CD4-positive, alpha-beta memory T cell (primary cell): ENCODE results near the gene ZNF101. TPM values are rescaled to one million over a fixed set of nuclear protein-coding genes. Genes with fewer than 3 reads are reported as not detected.
A peak's percentile ranks its signal among the peaks of the same experiment; 100 is the strongest.
"Not testable (repeated sequence)": the region's sequence is repeated elsewhere in the genome, so short reads cannot be mapped to it uniquely, and the experiment has no call there.

ENCODE experiments used
- CTCF ChIA-PET: fragments of 350-600 bp; sonication (Branson Sonifier 250); formaldehyde crosslinking; loops from one replicate; lab custom pipeline; 2021; ENCODE audit warnings: inconsistent platforms; ENCODE audit not compliant: partially characterized antibody; lab: Charles Lee
- POLR2A ChIA-PET: fragments of 350-600 bp; sonication (Branson Sonifier 250); formaldehyde crosslinking; loops from one replicate; lab custom pipeline; 2021; ENCODE audit not compliant: partially characterized antibody; lab: Charles Lee
- DNase-seq, 5 donors: peaks; one replicate each; pipeline versions ENCODE4 v3.0.0 to v3.0.0-alpha.2; 2020 to 2022; ENCODE audit warnings: mixed read lengths in 1 of 5
- H3K27ac ChIP-seq: one replicate; pipeline ENCODE4 v1.7.0; 2013; ENCODE audit warnings: low read depth, low read length
- H3K27me3 ChIP-seq: 2 replicates; pipeline ENCODE4 v1.7.0; 2013; ENCODE audit warnings: mild to moderate bottlenecking, low read length, moderate library complexity; ENCODE audit not compliant: insufficient read depth
- H3K36me3 ChIP-seq: 2 replicates; pipeline ENCODE4 v1.7.0; 2013; ENCODE audit warnings: mild to moderate bottlenecking, low read length, moderate library complexity; ENCODE audit not compliant: insufficient read depth
- H3K4me1 ChIP-seq: 2 replicates; pipeline ENCODE4 v1.7.0; 2013; ENCODE audit warnings: mild to moderate bottlenecking, low read length, moderate library complexity; ENCODE audit not compliant: insufficient read depth
- H3K4me3 ChIP-seq, 2 donors: one replicate each; pipeline ENCODE4 v1.7.0; 2013; ENCODE audit warnings: low read length in 2 of 2, mild to moderate bottlenecking in 1 of 2
- H3K9me3 ChIP-seq, 2 donors: one replicate each; pipeline ENCODE4 v1.7.0; 2013; ENCODE audit warnings: low read length in 2 of 2, control low read depth in 1 of 2; ENCODE audit not compliant: control insufficient read depth in 1 of 2
- H3K27ac Mint-ChIP-seq, 7 donors: one replicate each; pipeline ENCODE4 v1.8.0; 2020 to 2021; ENCODE audit warnings: mixed read lengths in 7 of 7, mild to moderate bottlenecking in 6 of 7, inconsistent platforms in 3 of 7, moderate library complexity in 3 of 7
- H3K27me3 Mint-ChIP-seq, 2 donors: one replicate each; pipeline ENCODE4 v1.8.0; 2020 to 2021; ENCODE audit warnings: mixed read lengths in 2 of 2
- H3K36me3 Mint-ChIP-seq, 2 donors: one replicate each; pipeline ENCODE4 v1.8.0; 2020 to 2021; ENCODE audit warnings: mixed read lengths in 2 of 2, inconsistent platforms in 1 of 2, mild to moderate bottlenecking in 1 of 2
- H3K4me1 Mint-ChIP-seq, 4 donors: one replicate each; pipeline ENCODE4 v1.8.0; 2020 to 2021; ENCODE audit warnings: mixed read lengths in 4 of 4, mild to moderate bottlenecking in 1 of 4
- H3K4me3 Mint-ChIP-seq, 8 donors: one replicate each; pipeline ENCODE4 v1.8.0; 2020 to 2021; ENCODE audit warnings: mixed read lengths in 8 of 8, mild to moderate bottlenecking in 7 of 8, moderate library complexity in 6 of 8, inconsistent platforms in 3 of 8
- H3K9me3 Mint-ChIP-seq, 8 donors: one replicate each; pipeline ENCODE4 v1.8.0; 2020 to 2021; ENCODE audit warnings: mixed read lengths in 8 of 8, mild to moderate bottlenecking in 5 of 8, inconsistent platforms in 3 of 8, moderate library complexity in 1 of 8
- intact Hi-C: fragments of 100-400 bp; cut with micrococcal nuclease; formaldehyde crosslinking; loops from one replicate; pipeline ENCODE4 v1.15.1; 2023
- polyA plus RNA-seq, 2 donors: library from polyadenylated mRNA; unstranded; fragments of 300-500 nt; fragmentation: Illumina TruSeq; gene quantifications; one replicate each; pipeline ENCODE4 v1.2.3, GENCODE V29; 2021
- total RNA-seq, 2 experiments: library from RNA; stranded (reverse); gene quantifications; one replicate each; pipeline ENCODE4 v1.2.3, GENCODE V29; 2021

ZNF101 gene
- total and polyA plus RNA-seq, 4 experiments from 2014 or later = 97.3 to 156 (median 133) TPM

DNA sequence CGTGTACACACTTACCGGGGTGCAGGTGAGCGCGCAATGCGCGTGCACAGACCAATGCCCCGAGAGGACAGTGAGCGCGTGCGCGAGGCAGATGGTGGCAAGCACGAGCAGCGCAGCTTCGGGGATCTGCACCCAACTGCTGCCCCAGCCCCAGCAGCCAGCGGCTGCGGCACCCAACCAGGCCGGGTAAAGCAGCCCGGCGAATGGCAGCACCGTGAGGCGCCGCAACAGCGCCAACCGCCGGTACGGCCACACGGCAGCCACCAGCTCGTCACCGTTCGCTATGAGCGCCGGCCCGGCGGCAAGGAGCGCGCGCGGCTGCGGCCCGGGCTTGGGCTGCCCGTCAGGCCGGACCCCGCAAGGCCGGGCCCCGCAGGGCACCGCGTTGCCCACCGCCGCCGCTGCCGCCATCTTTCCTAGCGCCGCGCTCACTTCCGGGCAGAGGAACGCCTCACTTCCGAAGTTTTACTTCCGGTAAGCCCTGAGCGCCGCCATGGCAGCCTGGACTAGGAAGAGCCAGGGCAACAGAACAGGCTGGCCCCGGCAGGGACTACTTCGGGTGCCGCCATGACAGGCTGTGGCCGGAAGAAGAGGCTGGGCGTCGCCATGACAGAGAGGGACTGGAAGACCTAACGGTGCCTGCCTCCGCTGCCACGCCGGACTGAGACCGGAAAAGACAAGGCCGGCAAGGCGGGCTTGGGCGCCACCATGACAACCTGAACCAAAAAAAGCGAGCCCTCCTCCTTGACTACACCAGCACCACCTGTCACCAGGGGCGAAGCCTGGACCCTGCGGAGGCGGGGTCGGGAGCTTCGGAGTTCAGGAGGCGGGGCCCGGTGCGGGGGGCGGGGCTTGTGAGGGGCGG lies 5.2 kb upstream of the ZNF101 start, which contains the start of gene ATP13A1:
TSS of gene ATP13A1 (minus strand) at position 421 of the 865 bp plus-strand sequence. CDS start at position 411, 10 bp downstream.
- intact Hi-C loops = loop anchor here (1.0 to 10.0 kb wide), 9 partner anchors 21 to 471 kb away; partner anchors contain the start of genes BORCS8, GATAD2A, GMIP and LPAR2
- DNase-seq = peak; percentile 95 to 98 (median 96)
- no peaks in the 10 kb centered on the region for H3K9me3 ChIP-seq
- H3K4me1 Mint-ChIP-seq = peaks cover 24 to 51% (median 38%) of the 10 kb centered on the region in 4 donors
- no peaks in the 10 kb centered on the region for H3K27me3 Mint-ChIP-seq
- H3K4me1 ChIP-seq = peaks cover 58% of the 10 kb centered on the region
- ChIA-PET CTCF (interaction anchor here (1.4 to 4.2 kb wide), 4 partner anchors 14 to 131 kb away, joined by 3 to 12 read pairs (median 7); partner anchors contain the start of gene GMIP), POLR2A (interaction anchor here (0.6 to 8.2 kb wide), 34 partner anchors 8 to 389 kb away, joined by 3 to 135 read pairs (median 4); partner anchors contain the start of genes GMIP, LPAR2, PBX4 and ZNF14)
- H3K36me3 ChIP-seq = peaks cover 18% of the 10 kb centered on the region
- H3K27ac Mint-ChIP-seq = peak within 1 kb of the TSS; percentile 95 to 99 (median 98)
- H3K9me3 Mint-ChIP-seq = peaks cover 0 to 9% (median 2%) of the 10 kb centered on the region in 8 donors
- no peaks in the 10 kb centered on the region for H3K27me3 ChIP-seq
- peak within 1 kb of the TSS; percentile 92 to 96 (median 93) for H3K4me3 Mint-ChIP-seq
- peak within 1 kb of the TSS; percentile 89 for H3K27ac ChIP-seq
- peak within 1 kb of the TSS; percentile 78 to 89 for H3K4me3 ChIP-seq
- H3K36me3 Mint-ChIP-seq = peaks cover 8 to 39% of the 10 kb centered on the region in 2 donors

DNA sequence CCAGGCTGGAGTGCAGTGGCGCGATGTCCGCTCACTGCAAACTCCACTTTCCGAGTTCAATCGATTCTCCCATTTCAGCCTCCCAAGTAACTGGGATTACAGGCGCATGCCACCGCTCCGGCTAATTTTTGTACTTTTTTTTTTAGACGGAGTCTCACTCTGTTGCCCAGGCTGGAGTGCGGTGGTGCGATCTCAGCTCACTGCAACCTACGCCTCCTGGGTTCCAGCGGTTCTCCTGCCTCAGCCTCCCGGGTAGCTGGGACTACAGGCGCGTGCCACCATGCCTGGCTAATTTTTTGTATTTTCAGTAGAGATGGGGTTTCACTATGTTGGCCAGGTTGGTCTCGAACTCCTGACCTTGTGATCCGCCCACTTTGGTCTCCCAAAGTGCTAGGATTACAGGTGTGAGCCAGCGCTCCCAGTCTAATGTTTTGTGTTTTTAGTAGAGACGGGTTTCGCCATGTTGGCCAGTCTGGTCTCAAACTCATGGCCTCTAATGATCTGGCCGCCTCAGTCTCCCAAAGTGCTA lies 3.2 kb upstream of the ZNF101 start:
- not testable (repeated sequence) for H3K27me3 ChIP-seq, H3K9me3 Mint-ChIP-seq, H3K27me3 Mint-ChIP-seq, H3K9me3 ChIP-seq, H3K27ac ChIP-seq, H3K4me3 ChIP-seq, DNase-seq
- POLR2A ChIA-PET = interaction anchor here (0.8 to 8.2 kb wide), 4 partner anchors 21 to 156 kb away, joined by 3 to 135 read pairs (median 3); partner anchors contain the start of genes LPAR2, ZNF14 and ZNF506
- peaks cover 25 to 64% (median 40%) of the 10 kb centered on the region in 4 donors for H3K4me1 Mint-ChIP-seq
- H3K4me1 ChIP-seq = peaks cover 56% of the 10 kb centered on the region
- CTCF ChIA-PET = interaction anchor here (0.9 kb wide), 1 partner anchor 107 kb away, joined by 3 read pairs; no protein-coding TSS in a partner anchor
- H3K4me3 Mint-ChIP-seq = peak overlapping the region in 4 of 8 donors; percentile 34 to 57 (median 40)
- H3K36me3 Mint-ChIP-seq = peaks cover 13 to 39% of the 10 kb centered on the region in 2 donors
- peaks cover 13% of the 10 kb centered on the region for H3K36me3 ChIP-seq
- peak overlapping the region in 4 of 7 donors; percentile 19 to 95 (median 58) for H3K27ac Mint-ChIP-seq
- intact Hi-C loops = loop anchor here (10.0 kb wide), 1 partner anchor 261 kb away; the partner anchor contains the start of gene GATAD2A

DNA sequence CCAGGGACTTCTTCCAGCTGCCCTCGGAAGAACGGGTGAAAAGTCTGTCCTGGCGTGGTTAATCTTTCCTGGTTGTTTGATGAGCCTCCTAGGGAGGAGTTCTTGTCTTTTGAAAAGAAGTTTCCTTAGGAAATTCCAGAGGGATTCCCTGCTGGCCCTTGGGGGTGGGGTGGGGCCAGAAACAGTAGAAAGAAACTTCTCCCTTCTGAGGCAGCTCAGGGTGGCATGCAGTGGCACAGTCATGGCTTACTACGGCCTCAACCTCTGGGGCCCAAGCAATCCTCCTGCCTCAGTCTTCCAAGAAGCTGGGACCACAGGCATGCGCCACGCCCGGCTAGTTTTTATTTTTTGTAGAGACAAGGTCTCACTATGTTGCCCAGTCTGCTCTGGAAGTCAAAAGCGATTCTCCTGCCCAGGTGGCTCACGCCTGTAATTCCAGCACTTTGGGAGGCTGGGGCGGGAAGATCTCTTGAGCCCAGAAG lies 1.5 kb downstream of the ZNF101 start:
- Histone ChIP-seq H3K27ac (peak overlapping the region; percentile 85), H3K36me3 (peaks cover 33% of the 10 kb centered on the region), H3K4me3 (peak overlapping the region; percentile 30 to 90), H3K4me1 (peaks cover 43% of the 10 kb centered on the region), H3K27me3 (no peaks in the 10 kb centered on the region), H3K9me3 (peaks cover 0 to 8% of the 10 kb centered on the region in 2 donors)
- Mint-ChIP-seq H3K27ac (peak overlapping the region; percentile 90 to 95 (median 93)), H3K4me3 (peak overlapping the region; percentile 84 to 94 (median 91)), H3K4me1 (peaks cover 10 to 53% (median 31%) of the 10 kb centered on the region in 4 donors), H3K27me3 (no peaks in the 10 kb centered on the region), H3K9me3 (peaks cover 0 to 35% (median 26%) of the 10 kb centered on the region in 8 donors), H3K36me3 (peaks cover 41 to 47% of the 10 kb centered on the region in 2 donors)
- intact Hi-C loops = no loop called here
- POLR2A ChIA-PET = interaction anchor here (0.7 to 8.2 kb wide), 21 partner anchors 10 to 196 kb away, joined by 3 to 135 read pairs (median 13); partner anchors contain the start of genes GMIP, LPAR2, PBX4 and ZNF14
- no peak for DNase-seq
- CTCF ChIA-PET = interaction anchor here (0.7 to 1.1 kb wide), 2 partner anchors 11 to 151 kb away, joined by 3 to 4 read pairs; partner anchors contain the start of gene ZNF506

DNA sequence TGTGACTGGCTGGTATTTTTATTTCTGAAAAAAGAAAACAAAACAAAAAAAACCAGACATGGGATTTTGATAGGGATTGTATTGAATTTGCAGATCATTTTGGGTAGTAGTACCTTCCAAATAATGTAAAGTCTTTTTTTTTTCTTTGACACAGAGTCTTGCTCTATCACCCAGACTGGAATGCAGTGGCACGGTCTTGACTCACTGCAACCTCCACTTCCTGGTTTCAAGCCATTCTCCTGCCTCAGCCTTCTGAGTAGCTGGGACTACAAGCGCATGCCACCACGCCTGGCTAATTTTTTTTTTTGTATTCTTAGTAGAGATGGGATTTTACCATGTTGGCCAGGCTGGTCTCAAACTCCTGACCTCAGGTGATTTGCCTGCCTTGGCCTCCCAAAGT lies 4.2 kb downstream of the ZNF101 start:
- Mint-ChIP-seq H3K4me3 (peak overlapping the region in 6 of 8 donors; percentile 8 to 30 (median 20)), H3K4me1 (peaks cover 10 to 60% (median 42%) of the 10 kb centered on the region in 4 donors), H3K27ac (peak overlapping the region in 2 of 7 donors; percentile 24 to 42), H3K36me3 (peaks cover 68 to 71% of the 10 kb centered on the region in 2 donors), H3K27me3 (no peaks in the 10 kb centered on the region), H3K9me3 (peaks cover 2 to 62% (median 47%) of the 10 kb centered on the region in 8 donors)
- ChIA-PET CTCF (no interaction called here), POLR2A (interaction anchor here (0.9 to 1.5 kb wide), 3 partner anchors 13 to 193 kb away, joined by 3 to 5 read pairs (median 4); partner anchors contain the start of genes ZNF14 and ZNF253)
- DNase-seq = no peak
- H3K4me3 ChIP-seq = no peak overlapping the region
- no peaks in the 10 kb centered on the region for H3K27me3 ChIP-seq
- intact Hi-C loops = no loop called here
- peaks cover 0 to 24% of the 10 kb centered on the region in 2 donors for H3K9me3 ChIP-seq
- peaks cover 21% of the 10 kb centered on the region for H3K4me1 ChIP-seq
- no peak overlapping the region for H3K27ac ChIP-seq
- peaks cover 60% of the 10 kb centered on the region for H3K36me3 ChIP-seq

DNA sequence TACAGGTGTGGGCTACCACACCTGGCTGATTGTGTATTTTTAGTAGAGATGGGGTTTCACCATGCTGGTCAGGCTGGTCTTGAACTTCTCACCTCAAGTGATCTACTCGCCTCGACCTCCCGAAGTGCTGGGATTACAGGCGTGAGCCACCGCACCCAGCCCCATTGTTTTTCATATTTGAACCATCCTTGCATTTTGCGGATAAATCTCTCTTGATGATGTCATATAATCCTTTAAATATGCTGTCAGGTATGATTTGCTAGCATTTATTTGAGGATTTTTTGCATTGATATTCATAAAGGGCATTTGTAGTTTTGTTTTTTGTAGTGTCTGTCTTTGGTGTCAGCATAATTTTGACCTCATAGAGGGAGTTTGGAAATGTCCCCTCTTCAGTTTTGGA lies 5.7 kb downstream of the ZNF101 start:
- Mint-ChIP-seq H3K4me3 (peak overlapping the region; percentile 21 to 56 (median 50)), H3K27ac (peak overlapping the region in 2 of 7 donors; percentile 59 to 70), H3K36me3 (peaks cover 78 to 83% of the 10 kb centered on the region in 2 donors), H3K4me1 (peaks cover 10 to 54% (median 38%) of the 10 kb centered on the region in 4 donors), H3K9me3 (peaks cover 2 to 73% (median 57%) of the 10 kb centered on the region in 8 donors), H3K27me3 (no peaks in the 10 kb centered on the region)
- Histone ChIP-seq H3K4me1 (peaks cover 18% of the 10 kb centered on the region), H3K27ac (no peak overlapping the region), H3K9me3 (peaks cover 5 to 36% of the 10 kb centered on the region in 2 donors), H3K36me3 (peaks cover 75% of the 10 kb centered on the region), H3K4me3 (no peak overlapping the region), H3K27me3 (no peaks in the 10 kb centered on the region)
- no peak for DNase-seq
- ChIA-PET POLR2A (interaction anchor here (0.7 to 1.5 kb wide), 3 partner anchors 10 to 191 kb away, joined by 3 to 4 read pairs (median 3); partner anchors contain the start of gene ZNF253), CTCF (no interaction called here)
- intact Hi-C loops = no loop called here

DNA sequence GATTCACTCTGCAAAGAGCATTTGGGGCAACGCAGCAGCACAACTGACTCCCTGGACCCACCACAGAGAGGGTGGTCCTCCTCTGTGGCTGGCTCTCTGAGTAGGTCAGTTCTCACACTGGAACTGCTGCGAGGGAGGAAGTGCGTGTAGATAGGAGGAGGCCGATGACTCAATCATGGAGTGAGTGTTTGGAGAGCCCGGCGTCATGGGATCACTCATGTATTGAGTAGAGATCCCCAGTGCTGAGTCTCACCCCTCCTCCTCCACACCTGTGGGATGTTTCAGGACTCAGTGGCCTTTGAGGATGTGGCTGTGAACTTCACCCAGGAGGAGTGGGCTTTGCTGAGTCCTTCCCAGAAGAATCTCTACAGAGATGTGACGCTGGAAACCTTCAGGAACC lies 8.9 kb downstream of the ZNF101 start:
- no peak for DNase-seq
- intact Hi-C loops = no loop called here
- H3K9me3 Mint-ChIP-seq = peaks cover 2 to 86% (median 69%) of the 10 kb centered on the region in 8 donors

More for the DNA sequence above, 8.9 kb downstream of the ZNF101 start:
- H3K27me3 Mint-ChIP-seq = no peaks in the 10 kb centered on the region
- CTCF ChIA-PET = no interaction called here
- peaks cover 2 to 33% (median 23%) of the 10 kb centered on the region in 4 donors for H3K4me1 Mint-ChIP-seq
- H3K27ac ChIP-seq = no peak overlapping the region
- H3K27me3 ChIP-seq = no peaks in the 10 kb centered on the region
- peak overlapping the region in 1 of 2 donors; percentile 25 for H3K4me3 ChIP-seq
- H3K27ac Mint-ChIP-seq = peak overlapping the region in 3 of 7 donors; percentile 46 to 56 (median 48)
- H3K4me1 ChIP-seq = no peaks in the 10 kb centered on the region
- H3K36me3 Mint-ChIP-seq = peaks cover 75 to 82% of the 10 kb centered on the region in 2 donors
- POLR2A ChIA-PET = interaction anchor here (0.9 to 2.6 kb wide), 3 partner anchors 9 to 87 kb away, joined by 4 to 11 read pairs (median 4); no protein-coding TSS in a partner anchor
- H3K4me3 Mint-ChIP-seq = peak overlapping the region in 5 of 8 donors; percentile 7 to 46 (median 29)
- peaks cover 14 to 52% of the 10 kb centered on the region in 2 donors for H3K9me3 ChIP-seq
- peaks cover 70% of the 10 kb centered on the region for H3K36me3 ChIP-seq
